Stimulated activated CD4-positive, alpha-beta T cell treated with anti-CD3 and anti-CD28 coated beads, Interleukin-12 subunit alpha, Interleukin-12 subunit beta, amount 100 ng/mL, for 24 hours (primary cell): ENCODE measurements around the gene ZNF512.
A peak's percentile ranks its signal among the peaks of the same experiment; 100 is the strongest.

Experiments
- DNase-seq, 2 experiments: peaks; one replicate each; pipeline ENCODE4 v3.0.0-alpha.2; 2020; ENCODE audit warnings: low read depth in 2 of 2

ZNF512 gene

GRCh38 chr2:27634291-27634690 lies 51.4 kb downstream of the ZNF512 start:
- no peak for DNase-seq

GRCh38 chr2:27636766-27637165 lies 53.9 kb downstream of the ZNF512 start:
- no peak for DNase-seq

GRCh38 chr2:27638037-27638637 lies 55.3 kb downstream of the ZNF512 start:
- no peak for DNase-seq

GRCh38 chr2:27638709-27639108 lies 55.9 kb downstream of the ZNF512 start:
- no peak for DNase-seq

- no peak for DNase-seq
These were observed 57.9 kb downstream of the ZNF512 start for GRCh38 chr2:27640722-27641245.

- no peak for DNase-seq
These were observed 62.4 kb downstream of the ZNF512 start for GRCh38 chr2:27645197-27645596.

GRCh38 chr2:27647289-27647688 lies 64.4 kb downstream of the ZNF512 start:
- no peak for DNase-seq

GRCh38 chr2:27647737-27648136 lies 64.9 kb downstream of the ZNF512 start:
- no peak for DNase-seq

- no peak for DNase-seq
These were observed 68.2 kb downstream of the ZNF512 start for GRCh38 chr2:27651056-27651455.

GRCh38 chr2:27652341-27652740 lies 69.5 kb downstream of the ZNF512 start:
- DNase-seq, result no peak

- no peak for DNase-seq
These were observed 69.9 kb downstream of the ZNF512 start for GRCh38 chr2:27652790-27653189.

GRCh38 chr2:27653397-27653796 lies 70.6 kb downstream of the ZNF512 start:
- DNase-seq, result no peak

- DNase-seq, result no peak
These were observed 72.5 kb downstream of the ZNF512 start for GRCh38 chr2:27655155-27655951.

- DNase-seq, result no peak
These were observed 78.5 kb downstream of the ZNF512 start for GRCh38 chr2:27661371-27661770.

GRCh38 chr2:27663285-27664153 lies 80.7 kb downstream of the ZNF512 start, which contains the start of the genes SLC4A1AP and SUPT7L:
Gene SLC4A1AP (plus strand): TSS chr2:27663889. CDS start chr2:27663915, 26 bp downstream.
Gene SUPT7L (minus strand): TSS chr2:27663614. CDS start chr2:27662192, 1,422 bp downstream.
- peak; percentile 59 to 62 for DNase-seq

GRCh38 chr2:27664154-27664574 lies 81.3 kb downstream of the ZNF512 start:
- DNase-seq, result no peak

GRCh38 chr2:27664622-27665363 lies 82.0 kb downstream of the ZNF512 start:
- no peak for DNase-seq

- no peak for DNase-seq
These were observed 84.6 kb downstream of the ZNF512 start for GRCh38 chr2:27667446-27667845.

GRCh38 chr2:27671235-27671634 lies 88.4 kb downstream of the ZNF512 start:
- no peak for DNase-seq
